DOHH2 (cell line): ENCODE results near the gene GATAD2A.

Source experiments
- H3F3A ChIP-seq: fragments of 200-600 bp; sonication (generic), shearing (Covaris generic); 2 replicates; pipeline ENCODE4 v1.6.0; 2016; ENCODE audit warnings: antibody characterized with exemption, mild to moderate bottlenecking; ENCODE audit not compliant: control insufficient read depth, insufficient read depth
- H3K27ac ChIP-seq: fragments of 200-600 bp; sonication (generic); 2 replicates; pipeline ENCODE4 v1.5.1; 2014; ENCODE audit warnings: low read depth, mild to moderate bottlenecking, low read length, moderate library complexity
- H3K27me3 ChIP-seq: fragments of 200-600 bp; sonication (generic); 2 replicates; pipeline ENCODE4 v1.6.1; 2014; ENCODE audit warnings: mild to moderate bottlenecking, low read length, mixed read lengths; ENCODE audit not compliant: control insufficient read depth
- H3K36me3 ChIP-seq: fragments of 200-600 bp; sonication (generic); 2 replicates; pipeline ENCODE4 v1.6.1; 2014; ENCODE audit warnings: mild to moderate bottlenecking, low read length, moderate library complexity, mixed read lengths; ENCODE audit not compliant: control insufficient read depth
- H3K4me1 ChIP-seq: fragments of 200-600 bp; sonication (generic); 2 replicates; pipeline ENCODE4 v1.6.1; 2014; ENCODE audit warnings: mild to moderate bottlenecking, low read length, mixed read lengths; ENCODE audit not compliant: control insufficient read depth
- H3K4me2 ChIP-seq: fragments of 200-600 bp; sonication (generic); 2 replicates; pipeline ENCODE4 v1.6.0; 2014; ENCODE audit warnings: mild to moderate bottlenecking, low read length, moderate library complexity
- H3K4me3 ChIP-seq: fragments of 200-600 bp; sonication (generic); 2 replicates; pipeline ENCODE4 v1.5.1; 2014; ENCODE audit warnings: mild to moderate bottlenecking, low read length, mixed read lengths
- H3K79me2 ChIP-seq: fragments of 200-600 bp; sonication (generic); 2 replicates; pipeline ENCODE4 v1.6.1; 2014; ENCODE audit warnings: mild to moderate bottlenecking, low read length, mixed read lengths; ENCODE audit not compliant: control insufficient read depth
- H3K9me2 ChIP-seq: fragments of 200-600 bp; sonication (generic); replicated peaks from 2 replicates; pipeline ENCODE4 v1.6.1; 2014; ENCODE audit warnings: mild to moderate bottlenecking, low read length, mixed read lengths; ENCODE audit not compliant: control insufficient read depth
- H3K9me3 ChIP-seq: fragments of 200-600 bp; sonication (generic); 2 replicates; pipeline ENCODE4 v1.6.1; 2014; ENCODE audit warnings: antibody characterized with exemption, low read length, mixed read lengths; ENCODE audit not compliant: control insufficient read depth, insufficient read depth
- H4K20me1 ChIP-seq: fragments of 200-600 bp; sonication (generic); 2 replicates; pipeline ENCODE4 v1.6.0; 2014; ENCODE audit warnings: low read depth, mild to moderate bottlenecking, antibody characterized with exemption, low read length, moderate library complexity; ENCODE audit not compliant: control insufficient read depth, insufficient read depth
- CTCF ChIP-seq: fragments of 200-600 bp; sonication (generic); IDR thresholded peaks from one replicate; pipeline ENCODE4 v1.5.1; 2014; ENCODE audit warnings: antibody characterized with exemption, mild to moderate bottlenecking, low read depth, low read length; ENCODE audit not compliant: poor library complexity, severe bottlenecking
- EZH2phosphoT487 ChIP-seq: fragments of 200-600 bp; sonication (generic); IDR thresholded peaks from 2 replicates; pipeline ENCODE4 v1.6.1; 2017; ENCODE audit warnings: borderline replicate concordance, mild to moderate bottlenecking, antibody characterized with exemption, low read length, moderate library complexity, mixed read lengths

The GATAD2A gene

GRCh38 chr19:19368087-19368486, 37.4 kb upstream of the GATAD2A start:
- no peaks in the 10 kb centered on the region for H3K9me2 ChIP-seq
- H3K9me3 ChIP-seq: no peaks in the 10 kb centered on the region
- no peaks in the 10 kb centered on the region for H3K27me3 ChIP-seq
- peaks cover 34% of the 10 kb centered on the region for H3K4me1 ChIP-seq
- H3K27ac ChIP-seq: no peak overlapping the region
- peaks cover 8% of the 10 kb centered on the region for H3F3A ChIP-seq
- no peaks in the 10 kb centered on the region for H3K79me2 ChIP-seq
- H3K36me3 ChIP-seq: no peaks in the 10 kb centered on the region
- no peaks in the 10 kb centered on the region for H4K20me1 ChIP-seq
- H3K4me2 ChIP-seq: no peak overlapping the region
- TF ChIP-seq EZH2phosphoT487 (no peak), CTCF (no peak)
- no peak overlapping the region for H3K4me3 ChIP-seq

GRCh38 chr19:19371059-19371458, 34.4 kb upstream of the GATAD2A start:
- Histone ChIP-seq H4K20me1 (no peaks in the 10 kb centered on the region), H3K79me2 (no peaks in the 10 kb centered on the region), H3K9me3 (no peaks in the 10 kb centered on the region), H3K27ac (no peak overlapping the region), H3K4me2 (no peak overlapping the region), H3F3A (peaks cover 4% of the 10 kb centered on the region), H3K9me2 (no peaks in the 10 kb centered on the region), H3K36me3 (no peaks in the 10 kb centered on the region), H3K4me1 (peaks cover 37% of the 10 kb centered on the region), H3K27me3 (no peaks in the 10 kb centered on the region), H3K4me3 (no peak overlapping the region)
- no peak for TF ChIP-seq EZH2phosphoT487
- no peak for TF ChIP-seq CTCF

GRCh38 chr19:19372656-19373416, 32.6 kb upstream of the GATAD2A start:
- peaks cover 28% of the 10 kb centered on the region for H3K4me1 ChIP-seq
- H3K27me3 ChIP-seq: no peaks in the 10 kb centered on the region
- no peaks in the 10 kb centered on the region for H3K9me2 ChIP-seq
- no peaks in the 10 kb centered on the region for H3K9me3 ChIP-seq
- no peak for TF ChIP-seq EZH2phosphoT487
- no peak for TF ChIP-seq CTCF
- H4K20me1 ChIP-seq: no peaks in the 10 kb centered on the region
- peak overlapping the region; percentile 77 for H3K27ac ChIP-seq
- H3K4me2 ChIP-seq: peak overlapping the region; percentile 65
- peaks cover 4% of the 10 kb centered on the region for H3F3A ChIP-seq
- no peaks in the 10 kb centered on the region for H3K79me2 ChIP-seq
- H3K36me3 ChIP-seq: no peaks in the 10 kb centered on the region
- peak overlapping the region; percentile 60 for H3K4me3 ChIP-seq
